ENCODE measurements around the gene ZNF275.
"Not testable (repeated sequence)": the region's sequence is repeated elsewhere in the genome, so short reads cannot be mapped to it uniquely, and the experiment has no call there.

Gene ZNF275

DNA sequence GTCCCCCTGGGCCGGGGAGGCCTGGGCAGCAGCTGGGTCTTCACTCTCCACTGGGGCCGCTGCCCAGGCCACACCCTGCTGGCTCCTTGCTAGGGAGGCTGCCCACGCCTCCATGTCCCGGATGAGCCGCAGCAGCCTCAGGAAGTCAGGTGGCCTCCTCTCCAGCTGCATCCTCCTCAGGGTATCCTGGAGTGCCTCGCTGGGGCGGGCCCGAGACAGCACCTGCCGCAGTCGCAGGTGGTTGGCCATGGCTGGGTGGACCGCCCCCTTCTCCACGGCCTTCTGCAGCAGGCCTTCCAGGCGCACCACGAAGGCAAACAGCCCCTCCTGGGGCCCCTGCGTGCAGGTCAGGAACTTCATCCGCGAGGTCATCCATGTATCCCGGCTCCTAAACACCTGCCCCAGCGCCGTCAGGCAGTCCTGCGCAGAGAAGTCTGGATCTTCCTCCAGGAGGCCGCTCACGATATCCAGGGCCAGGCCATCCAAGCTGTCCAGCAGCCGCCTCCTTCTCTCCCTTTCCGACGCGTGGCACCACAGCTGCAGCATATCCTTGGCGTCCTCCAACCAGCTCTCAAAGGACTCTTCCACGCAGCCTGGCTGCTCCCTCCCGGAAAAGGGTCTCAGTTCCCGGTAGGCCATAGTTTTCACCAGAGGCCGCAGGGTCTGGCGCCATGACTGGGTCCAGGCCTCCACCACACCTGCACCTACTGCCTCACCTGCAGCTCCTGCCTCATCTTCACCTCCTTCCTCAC lies 14.5 kb upstream of the ZNF275 start:
- DNase-seq, result no peak

DNA sequence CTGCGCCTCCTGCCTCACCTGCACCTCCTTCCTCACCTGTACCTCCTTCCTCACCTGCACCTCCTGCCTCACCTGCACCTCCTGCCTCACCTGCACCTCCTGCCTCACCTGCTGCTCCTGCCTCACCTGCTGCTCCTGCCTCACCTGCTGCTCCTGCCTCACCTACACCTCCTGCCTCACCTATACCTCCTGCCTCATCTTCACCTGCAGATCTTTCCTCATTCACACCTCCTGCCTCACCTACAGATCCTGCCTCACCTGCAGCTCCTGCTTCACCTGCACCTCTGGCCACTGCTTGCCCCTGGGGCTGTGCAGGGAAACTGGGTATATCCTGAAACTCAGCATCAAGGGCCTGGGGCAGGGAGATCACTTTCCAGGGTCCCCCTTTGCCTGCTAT lies 13.9 kb upstream of the ZNF275 start:
- DNase-seq, result not testable (repeated sequence)

DNA sequence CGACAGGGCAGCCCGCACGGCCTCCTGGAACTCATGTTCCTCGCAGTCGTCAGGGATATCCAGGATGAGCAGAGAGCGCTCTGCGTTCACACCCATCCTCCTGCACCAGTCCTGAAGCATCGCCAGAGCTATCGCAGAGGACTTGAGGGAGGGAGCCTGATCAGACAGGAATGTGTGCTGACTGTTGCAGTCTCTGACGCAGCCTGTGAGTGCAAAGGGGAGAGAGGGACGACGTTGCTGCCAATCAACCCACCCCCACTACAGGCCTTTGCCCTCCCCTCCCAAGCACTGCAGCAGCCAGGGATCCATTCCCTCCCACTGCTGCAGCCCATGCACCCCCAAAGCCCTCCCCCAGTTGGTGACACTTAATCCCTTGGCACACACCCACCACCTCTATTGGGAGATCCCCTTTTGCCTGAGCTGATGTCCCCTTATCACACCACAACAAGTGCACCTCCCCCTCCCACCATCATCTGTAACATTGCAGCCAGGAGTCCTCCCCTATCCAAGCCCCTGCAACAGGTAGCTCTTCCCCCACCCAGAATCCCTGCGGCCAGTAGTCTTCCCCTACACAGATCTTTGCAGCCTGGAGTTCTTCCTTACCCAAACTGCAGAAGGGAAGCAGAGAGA lies 13.3 kb upstream of the ZNF275 start:
- DNase-seq, result no peak

DNA sequence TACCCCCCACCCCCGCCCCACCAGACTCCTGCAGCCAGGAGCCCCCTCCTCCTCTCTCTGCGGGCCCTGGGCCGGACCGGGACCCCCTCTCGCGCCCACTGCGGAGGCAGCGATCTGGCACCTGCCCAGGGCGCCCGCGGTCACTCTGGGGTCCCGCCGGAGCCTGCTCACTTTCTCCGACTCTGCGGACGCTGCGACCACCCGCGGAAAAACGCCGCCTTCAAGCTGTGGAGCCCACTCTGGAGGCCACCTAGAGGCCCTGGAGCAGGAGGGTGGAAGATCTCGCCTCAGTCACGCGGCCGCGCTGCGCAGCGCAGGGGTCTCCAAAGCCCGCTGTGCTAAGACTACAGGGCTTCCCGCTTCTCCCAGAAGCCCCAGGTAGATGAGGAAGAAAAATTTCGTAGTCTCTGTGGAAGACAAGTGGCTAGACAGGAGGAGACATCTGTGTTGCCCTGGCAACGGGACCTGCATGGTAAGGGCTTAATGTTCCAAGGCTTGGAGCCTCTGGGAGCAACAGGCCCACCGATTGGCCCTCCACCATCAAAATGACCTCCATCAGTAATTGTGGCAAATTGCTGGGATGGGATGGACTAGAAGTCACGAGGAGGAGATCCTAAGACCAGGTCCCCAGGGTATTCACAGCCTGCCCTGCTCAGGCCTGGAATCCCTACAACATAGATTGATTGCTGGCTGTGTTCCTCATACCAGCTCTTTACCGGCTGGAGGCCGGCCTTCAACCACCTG lies 12.4 kb upstream of the ZNF275 start, which contains the start of gene PNMA6F:
Gene PNMA6F, minus strand, starts transcription at position 387 of the 744 bp plus-strand sequence. CDS start 1,093 bp downstream, outside the sequence.
- DNase-seq, result no peak

DNA sequence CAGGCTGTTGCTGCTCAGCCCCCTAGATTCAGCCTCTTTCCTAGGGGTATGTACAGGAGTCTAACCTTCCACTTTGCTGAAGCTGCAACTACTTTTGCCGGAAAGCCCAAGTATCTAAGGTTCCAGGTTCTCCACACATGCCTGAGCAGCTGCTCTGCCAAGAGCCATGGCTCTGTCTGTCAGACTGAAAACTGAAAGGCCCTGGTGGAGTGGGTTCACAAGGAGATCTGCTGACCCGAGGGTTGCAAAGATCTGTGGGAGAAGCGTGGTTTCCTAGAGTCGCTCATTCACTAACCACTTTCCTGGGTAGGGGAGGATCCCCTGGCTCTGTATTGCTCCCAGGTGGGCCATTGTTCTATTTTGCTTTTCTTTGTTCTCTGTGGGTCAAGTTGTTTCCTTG lies 6.4 kb upstream of the ZNF275 start:
- DNase-seq, result no peak

DNA sequence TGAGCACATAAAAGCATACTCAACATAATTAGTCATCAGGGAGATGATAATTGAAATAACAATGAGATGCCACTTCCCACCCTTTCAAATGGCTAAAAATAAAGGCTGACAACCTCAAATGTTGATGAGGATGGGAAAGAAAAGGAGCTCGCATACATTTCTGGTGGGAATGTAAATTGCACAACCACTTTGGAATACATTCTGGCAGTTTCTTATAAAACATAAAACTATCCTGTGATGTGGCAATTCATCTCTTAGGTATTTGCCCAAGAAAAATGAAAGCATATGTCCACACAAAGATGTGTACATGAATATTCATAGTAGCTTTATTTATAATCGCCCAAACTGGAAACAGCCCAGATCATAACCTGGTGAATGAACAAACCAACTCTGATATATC lies 687 bp upstream of the ZNF275 start:
- DNase-seq, result peak; percentile 55

DNA sequence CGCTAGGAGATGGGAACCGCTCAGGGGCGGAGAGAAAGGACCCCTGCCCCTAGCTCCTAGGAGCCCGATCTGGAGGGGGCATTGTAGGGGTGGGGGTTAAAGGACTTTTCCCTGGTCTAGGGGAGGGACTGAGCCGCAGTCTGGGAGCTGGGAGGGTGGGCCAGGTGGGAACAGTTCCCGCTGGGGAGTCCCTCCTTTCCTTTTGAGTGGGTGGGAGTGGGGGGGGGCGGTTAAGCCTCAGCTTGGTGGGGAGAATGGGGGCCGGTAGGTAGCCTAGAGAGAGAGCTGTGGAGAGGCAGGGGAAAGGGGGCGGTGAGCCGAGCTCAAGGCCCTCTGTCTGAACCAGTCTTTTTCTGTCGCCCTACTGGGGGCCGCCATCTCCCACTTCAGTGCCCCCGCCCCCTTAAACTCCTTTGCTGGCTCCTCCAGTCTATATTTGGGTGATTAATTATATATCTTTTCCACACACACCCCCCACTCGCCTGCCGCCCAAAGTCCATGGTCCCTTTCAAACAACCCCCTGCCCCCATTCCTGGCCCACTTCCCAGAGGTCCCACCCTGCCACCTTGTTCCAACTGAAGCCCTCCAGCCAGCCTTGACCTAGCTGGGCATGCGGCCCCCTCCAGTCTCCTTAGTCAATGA lies 822 bp downstream of the ZNF275 start:
- DNase-seq, result no peak

DNA sequence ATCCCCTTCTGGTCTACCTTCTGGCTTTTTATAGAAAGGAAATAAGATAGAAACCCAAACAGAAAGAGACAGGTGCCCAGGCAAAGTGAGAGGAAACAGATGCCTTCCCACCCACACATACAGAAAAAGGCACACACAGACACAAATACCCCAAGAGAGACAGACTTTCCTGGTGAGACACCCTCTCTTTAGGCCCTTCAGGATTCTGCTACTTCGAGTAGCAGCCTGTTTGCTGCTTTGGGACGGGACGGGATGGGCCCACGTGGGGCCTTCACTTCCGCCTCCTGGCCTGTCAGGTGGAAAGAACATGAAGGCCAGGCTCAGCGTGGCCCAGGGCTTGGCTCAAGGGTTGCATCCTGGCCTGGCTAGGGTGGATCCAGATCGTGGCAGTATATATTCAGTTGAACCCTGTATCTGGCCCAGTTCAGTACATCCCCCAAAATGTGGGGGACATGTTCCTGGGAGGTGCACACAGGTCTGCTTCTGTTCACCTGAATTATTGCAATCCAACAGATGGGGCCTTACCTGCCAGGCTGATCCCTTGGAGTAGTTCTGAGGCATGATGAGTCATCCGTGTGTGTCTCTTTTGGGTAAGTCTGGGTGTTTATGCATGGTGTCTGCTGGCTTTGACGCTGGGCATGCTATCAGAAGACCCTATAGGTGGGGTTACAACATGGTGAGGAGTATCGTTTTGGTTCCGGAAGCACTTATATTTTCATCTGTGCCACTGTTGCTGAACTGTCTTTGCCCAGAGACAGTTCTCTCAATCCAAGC lies 2.4 kb downstream of the ZNF275 start:
- DNase-seq, result no peak

DNA sequence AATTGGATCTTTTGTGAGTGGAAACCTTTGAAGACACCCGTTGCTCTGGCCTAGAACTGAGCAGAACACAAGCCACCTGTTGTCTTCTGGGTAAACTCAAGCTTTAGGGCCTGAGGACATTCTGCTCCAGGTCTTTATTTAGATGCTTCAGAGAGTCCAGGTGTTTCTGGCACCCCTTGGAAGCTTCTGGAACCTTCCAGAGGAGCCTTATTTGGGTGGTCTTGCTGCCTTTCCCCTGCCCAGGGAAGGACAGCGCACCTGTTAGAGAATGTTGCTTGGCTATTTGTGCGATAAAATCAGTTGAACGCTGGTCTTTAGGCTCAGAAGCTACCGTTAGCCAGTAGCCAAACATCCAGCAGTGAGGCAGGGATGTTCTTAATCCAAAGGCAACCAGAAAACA lies 3.0 kb downstream of the ZNF275 start:
- DNase-seq, result no peak

DNA sequence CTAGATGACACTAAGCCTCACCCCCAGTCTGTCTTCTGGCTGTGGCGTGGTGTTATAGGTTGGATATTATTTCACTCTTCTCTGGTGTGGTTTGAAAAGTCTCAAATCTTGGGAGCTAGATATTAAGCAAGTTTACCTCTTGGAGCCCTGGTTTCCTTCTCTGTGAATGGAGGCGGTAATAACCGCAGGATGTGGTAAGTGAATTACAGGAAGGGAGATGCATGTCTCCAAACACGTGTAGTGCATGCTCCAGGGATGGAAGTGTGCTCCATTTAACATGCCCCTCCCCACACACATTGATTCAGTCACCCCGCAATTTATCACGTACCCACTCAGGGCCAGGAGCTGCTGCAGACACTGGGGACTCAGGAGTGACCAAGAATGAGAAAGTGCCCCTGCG lies 4.9 kb downstream of the ZNF275 start:
- no peak for DNase-seq

DNA sequence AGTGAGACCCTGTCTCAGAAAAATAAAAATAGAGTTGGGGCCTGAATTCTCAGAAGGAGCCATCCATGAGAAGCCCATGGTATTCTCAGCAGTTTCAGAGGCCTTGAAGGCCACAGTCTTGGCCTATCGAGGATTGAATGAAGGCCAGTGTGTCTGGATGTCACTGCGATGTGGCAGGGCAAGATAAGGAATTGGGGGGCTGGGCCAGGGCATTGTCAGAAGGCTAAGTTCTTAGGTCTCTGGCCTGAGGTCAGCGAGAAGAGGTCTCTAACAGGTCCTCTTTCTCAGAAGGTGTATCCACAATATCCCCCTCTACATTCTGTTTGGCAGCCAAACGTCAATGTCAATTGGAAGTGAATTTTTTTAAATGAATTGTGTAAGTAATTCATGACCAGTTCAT lies 5.7 kb downstream of the ZNF275 start:
- no peak for DNase-seq

DNA sequence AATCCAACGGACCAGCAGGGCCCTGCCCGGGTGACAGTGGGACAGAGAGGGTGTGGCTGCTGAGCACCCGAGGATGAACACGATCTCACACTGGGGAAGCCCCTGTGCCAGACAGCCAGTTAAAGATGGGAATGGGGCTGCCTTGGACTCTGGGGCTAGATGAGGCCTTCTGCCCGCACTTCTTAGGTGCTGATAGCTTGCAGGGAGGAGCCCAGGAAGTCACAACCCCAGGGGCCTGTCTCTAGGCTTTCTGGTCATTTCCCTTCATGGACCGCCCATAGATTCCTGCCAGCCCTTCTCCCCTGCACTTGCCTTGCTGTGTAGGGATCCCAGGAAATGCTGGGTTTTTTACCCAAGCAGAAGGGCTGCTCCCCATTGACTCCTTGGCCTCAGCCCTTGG lies 6.2 kb downstream of the ZNF275 start:
- DNase-seq, result no peak

DNA sequence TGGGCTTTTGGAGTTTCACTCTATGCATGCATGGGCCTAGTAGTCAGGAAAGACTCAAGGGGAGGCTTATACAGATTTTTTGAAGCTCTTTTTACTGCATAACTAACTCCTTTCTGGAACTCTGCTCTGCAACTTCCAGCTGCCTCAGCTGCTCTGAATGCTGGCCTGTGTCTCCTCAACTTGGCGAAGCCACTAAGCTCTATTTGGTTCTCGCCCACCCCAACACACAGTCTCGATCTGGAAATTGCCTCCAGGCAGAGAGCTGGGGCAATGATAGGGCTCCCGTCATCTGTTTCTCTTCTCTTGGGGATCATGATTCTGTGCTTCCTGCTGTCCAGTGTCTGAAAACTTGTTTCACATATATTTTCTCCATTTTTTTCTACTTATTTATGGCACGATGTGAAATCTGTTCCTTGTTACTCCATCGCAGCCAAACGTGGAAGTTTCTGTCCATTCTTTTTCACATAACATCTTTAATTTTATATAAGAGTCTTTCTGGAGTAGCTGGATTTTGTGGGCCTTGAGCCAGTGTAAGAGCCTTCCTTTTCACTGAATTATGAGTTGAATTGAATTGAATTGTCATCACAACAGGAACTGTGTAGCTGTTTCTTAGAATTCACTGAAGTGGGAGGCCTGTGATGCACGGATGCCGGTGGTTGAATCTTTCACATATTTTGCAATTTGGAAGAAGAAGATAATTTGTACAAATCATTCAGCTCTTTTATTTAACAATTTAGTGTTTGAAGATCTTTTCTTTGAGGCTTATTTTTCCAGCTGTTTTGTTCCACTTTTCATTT lies 9.0 kb downstream of the ZNF275 start:
- no peak for DNase-seq

DNA sequence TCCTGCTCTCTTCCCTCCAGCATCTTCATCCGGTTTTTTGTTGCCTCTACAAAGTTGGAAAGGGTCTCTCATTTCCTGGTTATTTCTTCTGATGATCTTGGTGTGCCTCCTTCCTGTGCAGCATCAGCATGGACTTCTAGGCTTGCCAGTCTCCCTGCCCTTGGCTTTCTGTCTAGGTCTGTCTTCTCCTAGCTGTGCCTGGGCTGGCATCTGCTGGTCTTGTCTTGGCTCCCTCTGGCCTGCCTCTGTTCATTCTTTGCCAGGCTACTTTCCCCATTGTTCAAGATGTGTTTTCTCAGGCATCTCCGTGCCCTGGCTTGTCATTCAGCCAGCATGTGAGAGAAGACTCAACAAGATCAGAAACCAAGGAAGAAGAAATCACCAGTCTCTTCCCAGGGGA lies 9.7 kb downstream of the ZNF275 start:
- no peak for DNase-seq

DNA sequence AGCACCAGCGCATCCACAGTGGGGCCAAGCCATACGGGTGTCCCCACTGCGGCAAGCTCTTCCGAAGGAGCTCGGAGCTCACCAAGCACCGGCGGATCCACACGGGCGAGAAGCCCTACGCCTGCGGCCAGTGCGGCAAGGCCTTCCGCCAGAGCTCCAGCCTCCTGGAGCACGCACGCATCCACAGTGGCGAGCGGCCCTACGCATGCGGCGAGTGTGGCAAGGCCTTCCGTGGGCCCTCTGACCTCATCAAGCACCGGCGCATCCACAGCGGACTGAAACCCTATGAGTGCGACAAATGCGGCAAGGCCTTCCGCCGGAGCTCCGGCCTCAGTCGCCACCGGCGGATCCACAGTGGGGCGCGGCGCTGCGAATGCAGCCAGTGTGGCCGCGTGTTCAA lies 13.6 kb downstream of the ZNF275 start:
- no peak for DNase-seq

DNA sequence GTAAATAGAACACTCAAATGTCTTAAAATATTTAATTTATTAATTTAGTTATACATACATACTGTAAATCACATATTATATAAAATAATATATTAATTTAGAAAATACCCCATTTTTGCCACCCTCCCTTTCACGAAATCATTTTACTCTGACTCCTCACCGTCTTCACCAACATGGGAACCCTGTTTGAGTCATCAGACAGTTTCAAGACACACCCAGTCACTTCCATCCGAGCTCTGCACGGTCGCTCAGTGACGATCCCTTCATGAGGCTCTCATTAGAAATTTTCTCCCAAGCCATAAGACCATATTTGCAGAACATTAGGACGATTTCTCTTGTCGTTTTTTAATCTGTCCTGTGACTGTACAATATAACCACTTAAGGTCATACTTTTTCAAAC lies 14.5 kb downstream of the ZNF275 start:
- no peak for DNase-seq

DNA sequence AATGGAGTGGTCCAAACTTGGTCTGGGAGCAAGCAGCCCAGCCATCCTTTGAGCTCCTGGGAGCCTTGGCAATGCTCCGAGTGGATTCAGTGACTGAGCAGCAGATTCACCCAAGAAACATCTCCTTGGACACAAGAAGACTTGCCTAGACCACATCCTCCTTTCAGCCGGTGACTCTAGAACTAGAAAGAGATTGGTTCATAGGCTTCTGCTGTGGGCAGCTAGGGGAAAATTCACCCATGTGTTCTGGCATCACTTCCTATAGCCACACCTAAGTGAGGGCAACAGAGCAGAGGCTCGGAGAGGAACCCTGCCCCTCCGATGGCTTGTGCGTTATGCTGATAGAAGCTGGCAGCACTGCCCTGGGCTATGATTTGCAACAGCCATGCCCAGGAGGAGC lies 16.0 kb downstream of the ZNF275 start:
- DNase-seq, result peak; percentile 6

DNA sequence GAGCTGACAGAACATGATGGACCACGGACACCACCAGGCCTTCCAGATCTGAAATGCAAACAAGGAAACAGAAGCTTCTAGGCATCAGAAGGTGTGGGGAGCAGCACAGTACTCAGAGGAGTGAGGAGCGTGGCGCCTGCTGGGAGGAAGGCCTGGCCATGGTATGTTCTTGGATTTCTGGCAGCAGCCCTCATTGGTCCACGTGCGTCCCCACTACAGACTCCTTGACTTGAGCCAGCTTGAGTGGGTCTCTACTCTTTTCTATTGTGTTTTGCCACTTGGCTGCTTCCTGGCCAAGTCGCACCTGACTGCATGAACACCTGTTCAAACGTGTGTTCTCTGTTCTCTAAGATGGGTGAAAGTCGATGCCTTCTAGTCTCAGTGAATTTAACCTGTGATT lies 18.0 kb downstream of the ZNF275 start:
- DNase-seq, result no peak

DNA sequence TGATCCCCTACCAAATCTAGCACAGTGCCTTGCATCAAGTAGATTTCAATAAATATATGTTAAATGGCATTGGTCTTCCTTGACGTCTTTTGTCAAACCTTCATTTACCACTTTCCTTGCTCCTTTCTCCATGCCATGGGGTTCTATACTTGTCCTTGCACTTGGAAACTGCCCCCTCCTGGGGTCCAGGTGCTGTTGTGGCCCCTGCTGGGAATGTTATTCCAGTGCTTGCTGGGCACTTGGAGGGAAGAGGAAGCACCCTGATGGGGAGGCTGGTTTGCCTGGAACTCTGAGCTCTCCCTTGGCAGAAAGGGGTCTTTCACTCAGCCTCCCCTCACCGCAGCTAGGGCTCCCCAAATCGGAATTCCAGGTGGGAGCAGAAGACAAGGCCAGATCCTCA lies 18.9 kb downstream of the ZNF275 start:
- no peak for DNase-seq

DNA sequence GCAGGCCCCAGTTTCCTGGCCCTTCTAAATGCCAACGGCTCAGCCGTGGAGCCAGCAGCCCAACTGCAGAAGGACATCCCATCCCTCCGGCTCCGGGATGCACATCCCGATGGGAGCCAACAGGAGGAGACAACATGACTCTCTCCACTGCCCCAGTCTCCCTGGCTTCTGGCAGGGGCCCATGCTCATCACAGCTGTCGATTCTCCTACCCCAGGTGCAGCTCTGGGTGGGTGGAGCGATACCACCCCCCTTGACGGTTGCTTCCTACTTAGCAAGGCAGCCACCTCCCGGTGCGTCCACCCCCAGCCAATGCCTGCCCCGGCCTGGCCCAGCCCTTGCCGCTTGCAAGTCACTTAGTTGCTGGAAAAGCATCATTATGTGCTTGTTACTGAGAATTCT lies 19.5 kb downstream of the ZNF275 start:
- no peak for DNase-seq

DNA sequence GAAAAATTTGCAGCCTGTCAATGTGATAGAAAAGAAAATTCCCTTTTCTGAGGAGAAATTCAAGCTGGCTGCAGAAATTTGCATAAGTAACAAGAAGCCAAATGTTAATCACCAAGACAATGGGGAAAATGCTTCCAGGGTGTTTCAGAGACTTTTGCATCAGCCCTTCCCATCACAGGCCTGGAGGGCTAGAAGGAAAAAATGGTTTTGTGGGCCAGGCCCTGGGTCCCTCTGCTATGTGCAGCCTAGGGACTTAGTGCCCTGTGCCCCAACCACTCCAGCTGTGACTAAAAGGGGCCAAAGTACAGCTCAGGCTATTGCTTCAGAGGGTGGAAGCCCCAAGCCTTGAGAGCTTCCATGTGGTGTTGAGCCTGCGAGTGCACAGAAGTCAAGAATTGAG lies 23.9 kb downstream of the ZNF275 start:
- no peak for DNase-seq
